Measurements from ENCODE around the gene DPH7.
"Not testable (repeated sequence)": the region's sequence is repeated elsewhere in the genome, so short reads cannot be mapped to it uniquely, and the experiment has no call there.

Gene DPH7

GRCh38 chr9:137580209-137580953, 1.7 kb upstream of the DPH7 start:
- no peak for DNase-seq

GRCh38 chr9:137579259-137579604, 507 bp upstream of the DPH7 start:
- no peak for DNase-seq

GRCh38 chr9:137575716-137576411, 2.9 kb downstream of the DPH7 start:
- no peak for DNase-seq

GRCh38 chr9:137575364-137575715, 3.4 kb downstream of the DPH7 start:
- no peak for DNase-seq

GRCh38 chr9:137574192-137574591, 4.5 kb downstream of the DPH7 start:
- no peak for DNase-seq

GRCh38 chr9:137570566-137570965, 8.2 kb downstream of the DPH7 start:
- no peak for DNase-seq

- DNase-seq: no peak
Observed at GRCh38 chr9:137569609-137570203, 9.0 kb downstream of the DPH7 start.

GRCh38 chr9:137568445-137568844, 10.3 kb downstream of the DPH7 start:
- not testable (repeated sequence) for DNase-seq

- no peak for DNase-seq
Observed at GRCh38 chr9:137564817-137565411, 13.8 kb downstream of the DPH7 start.

GRCh38 chr9:137564134-137564533, 14.6 kb downstream of the DPH7 start:
- DNase-seq: no peak

GRCh38 chr9:137558127-137558526, 20.6 kb downstream of the DPH7 start:
- DNase-seq: no peak

GRCh38 chr9:137556069-137556838, 22.5 kb downstream of the DPH7 start:
- DNase-seq: no peak

GRCh38 chr9:137555179-137555578, 23.5 kb downstream of the DPH7 start:
- no peak for DNase-seq

GRCh38 chr9:137554349-137554748, 24.4 kb downstream of the DPH7 start:
- no peak for DNase-seq

GRCh38 chr9:137553654-137554053, 25.1 kb downstream of the DPH7 start:
- not testable (repeated sequence) for DNase-seq

GRCh38 chr9:137552022-137552768, 26.5 kb downstream of the DPH7 start:
- DNase-seq: no peak

- peak; percentile 86 for DNase-seq
Observed at GRCh38 chr9:137551264-137552021, 27.3 kb downstream of the DPH7 start, which contains the start of gene MRPL41. Gene MRPL41, plus strand, starts transcription at chr9:137551879. Its CDS starts 203 bp downstream, at chr9:137552082.

- not testable (repeated sequence) for DNase-seq
Observed at GRCh38 chr9:137550958-137551263, 27.8 kb downstream of the DPH7 start.

- peak; percentile 26 for DNase-seq
Observed at GRCh38 chr9:137550231-137550621, 28.5 kb downstream of the DPH7 start, which contains the start of gene PNPLA7. Gene PNPLA7, minus strand, starts transcription at chr9:137550402. Its CDS starts 205 bp downstream, at chr9:137550197.

- no peak for DNase-seq
Observed at GRCh38 chr9:137547687-137548543, 30.8 kb downstream of the DPH7 start.

Data from activated effector memory CD4-positive, alpha-beta T cell treated with Interleukin-2 at 50 U/mL for 16 hours (primary cell).